ENCODE measurements around the gene ZFHX2. TPM values are rescaled to one million over a fixed set of nuclear protein-coding genes. Genes with fewer than 3 reads are reported as not detected.

The ZFHX2 gene
- total RNA-seq, 2 donors from 2014 or later = 12.8 to 15.4 TPM

DNA sequence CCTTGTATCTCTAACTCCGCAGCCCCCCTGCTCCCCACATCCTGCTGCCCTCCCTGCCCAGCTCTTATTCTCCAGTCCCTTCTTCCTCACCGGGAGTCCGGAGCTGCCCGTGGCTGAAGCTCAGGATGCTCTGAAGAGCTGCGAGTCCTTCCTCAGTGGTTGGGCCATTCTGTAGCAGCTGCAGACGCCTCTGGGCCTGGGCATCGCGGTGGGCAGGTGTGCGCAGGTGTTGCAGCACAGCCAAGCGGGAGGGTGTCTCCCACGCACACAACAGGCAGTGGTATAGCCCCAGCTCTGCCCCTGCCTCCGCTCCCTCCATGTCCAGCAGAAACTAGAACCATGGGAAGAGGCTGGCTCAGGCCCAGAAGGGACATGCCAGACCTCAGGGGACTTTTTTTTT, 20.2 kb downstream of the ZFHX2 start:
- H3K27ac Mint-ChIP-seq = no peak overlapping the region
- H3K36me3 Mint-ChIP-seq (ENCODE audit: low read depth) = peaks cover 28% of the 10 kb centered on the region
- no peak overlapping the region for H3K4me3 Mint-ChIP-seq
- no peaks in the 10 kb centered on the region for H3K9me3 ChIP-seq (ENCODE audit: control insufficient read depth, low read length)
- no peaks in the 10 kb centered on the region for H3K27me3 ChIP-seq (ENCODE audit: control insufficient read depth, insufficient read depth, low read length, poor library complexity, severe bottlenecking)
- no peaks in the 10 kb centered on the region for H3K4me1 ChIP-seq (ENCODE audit: control insufficient read depth, insufficient read depth, low read length)
- peaks cover 5% of the 10 kb centered on the region for H3K4me1 Mint-ChIP-seq
- H3K27me3 Mint-ChIP-seq (ENCODE audit: insufficient read depth) = no peaks in the 10 kb centered on the region
- TF ChIP-seq, protein P1, sequence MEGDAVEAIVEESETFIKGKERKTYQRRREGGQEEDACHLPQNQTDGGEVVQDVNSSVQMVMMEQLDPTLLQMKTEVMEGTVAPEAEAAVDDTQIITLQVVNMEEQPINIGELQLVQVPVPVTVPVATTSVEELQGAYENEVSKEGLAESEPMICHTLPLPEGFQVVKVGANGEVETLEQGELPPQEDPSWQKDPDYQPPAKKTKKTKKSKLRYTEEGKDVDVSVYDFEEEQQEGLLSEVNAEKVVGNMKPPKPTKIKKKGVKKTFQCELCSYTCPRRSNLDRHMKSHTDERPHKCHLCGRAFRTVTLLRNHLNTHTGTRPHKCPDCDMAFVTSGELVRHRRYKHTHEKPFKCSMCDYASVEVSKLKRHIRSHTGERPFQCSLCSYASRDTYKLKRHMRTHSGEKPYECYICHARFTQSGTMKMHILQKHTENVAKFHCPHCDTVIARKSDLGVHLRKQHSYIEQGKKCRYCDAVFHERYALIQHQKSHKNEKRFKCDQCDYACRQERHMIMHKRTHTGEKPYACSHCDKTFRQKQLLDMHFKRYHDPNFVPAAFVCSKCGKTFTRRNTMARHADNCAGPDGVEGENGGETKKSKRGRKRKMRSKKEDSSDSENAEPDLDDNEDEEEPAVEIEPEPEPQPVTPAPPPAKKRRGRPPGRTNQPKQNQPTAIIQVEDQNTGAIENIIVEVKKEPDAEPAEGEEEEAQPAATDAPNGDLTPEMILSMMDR (conservative IDR thresholded peaks at IDR 0.05) = no peak
- DNase-seq = no peak
- peaks cover 13% of the 10 kb centered on the region for H3K36me3 ChIP-seq (ENCODE audit: control insufficient read depth, insufficient read depth, low read length)
- no peak overlapping the region for H3K9ac ChIP-seq (ENCODE audit: extremely low read depth, low read length, poor library complexity, severe bottlenecking)
- H3K9me3 Mint-ChIP-seq = no peaks in the 10 kb centered on the region
- H3K4me3 ChIP-seq (ENCODE audit: low read length) = no peak overlapping the region
- no peak overlapping the region for H3K27ac ChIP-seq (ENCODE audit: low read depth, low read length)
- 95 to 99% methylated on average over 11 to 12 of the region's 12 CpGs for WGBS, 2 experiments (ENCODE audit: insufficient coverage in 1 of 2, insufficient read length in 1 of 2)

DNA sequence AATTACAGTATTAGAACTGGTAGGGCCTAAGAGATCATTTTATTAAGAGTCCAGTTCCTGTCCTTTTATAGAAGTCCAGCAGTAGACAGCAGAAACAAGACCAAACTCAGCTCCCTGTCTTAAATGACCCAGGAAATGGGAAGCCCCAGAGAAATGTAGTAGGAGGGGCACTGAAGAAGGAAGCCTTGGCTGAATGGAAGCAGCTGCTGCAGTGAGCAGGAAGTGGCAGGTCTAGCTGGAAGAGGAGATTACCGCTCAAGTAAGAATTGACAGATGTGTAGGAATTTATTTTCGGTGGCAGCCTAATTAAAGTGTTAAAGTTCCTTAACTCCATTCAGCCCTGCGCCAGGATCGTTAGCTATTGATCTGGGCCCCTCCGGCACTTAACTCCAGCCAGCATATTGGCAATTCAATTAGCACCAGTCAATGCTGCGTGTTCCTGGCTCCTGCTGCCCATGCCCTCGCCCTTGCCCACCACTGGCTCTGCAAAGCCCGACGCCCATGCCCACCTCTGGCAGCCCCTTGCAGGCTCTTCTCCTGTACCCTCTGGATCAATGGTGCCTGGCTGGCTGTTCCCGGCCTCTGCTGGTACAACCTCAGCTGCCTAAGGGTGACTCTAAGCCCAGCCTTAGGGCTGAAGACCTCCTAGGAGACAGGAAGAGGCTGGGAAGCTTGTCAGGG, 21.1 kb downstream of the ZFHX2 start:
- peaks cover 5% of the 10 kb centered on the region for H3K4me1 Mint-ChIP-seq
- no peaks in the 10 kb centered on the region for H3K9me3 ChIP-seq (ENCODE audit: control insufficient read depth, low read length)
- H3K9ac ChIP-seq (ENCODE audit: extremely low read depth, low read length, poor library complexity, severe bottlenecking) = no peak overlapping the region
- no peak overlapping the region for H3K4me3 ChIP-seq (ENCODE audit: low read length)
- peaks cover 36% of the 10 kb centered on the region for H3K36me3 Mint-ChIP-seq (ENCODE audit: low read depth)
- peak overlapping the region; percentile 4 for H3K27ac Mint-ChIP-seq
- no peaks in the 10 kb centered on the region for H3K27me3 ChIP-seq (ENCODE audit: control insufficient read depth, insufficient read depth, low read length, poor library complexity, severe bottlenecking)
- H3K27me3 Mint-ChIP-seq (ENCODE audit: insufficient read depth) = no peaks in the 10 kb centered on the region
- DNase-seq = no peak
- no peak overlapping the region for H3K27ac ChIP-seq (ENCODE audit: low read depth, low read length)
- H3K4me3 Mint-ChIP-seq = no peak overlapping the region
- H3K4me1 ChIP-seq (ENCODE audit: control insufficient read depth, insufficient read depth, low read length) = no peaks in the 10 kb centered on the region
- peaks cover 13% of the 10 kb centered on the region for H3K36me3 ChIP-seq (ENCODE audit: control insufficient read depth, insufficient read depth, low read length)
- H3K9me3 Mint-ChIP-seq = no peaks in the 10 kb centered on the region
- TF ChIP-seq, protein P1 (conservative IDR thresholded peaks at IDR 0.05) = no peak
- 93 to 95% methylated on average over 8 to 10 of the region's 10 CpGs for WGBS, 2 experiments (ENCODE audit: insufficient coverage in 1 of 2, insufficient read length in 1 of 2)

DNA sequence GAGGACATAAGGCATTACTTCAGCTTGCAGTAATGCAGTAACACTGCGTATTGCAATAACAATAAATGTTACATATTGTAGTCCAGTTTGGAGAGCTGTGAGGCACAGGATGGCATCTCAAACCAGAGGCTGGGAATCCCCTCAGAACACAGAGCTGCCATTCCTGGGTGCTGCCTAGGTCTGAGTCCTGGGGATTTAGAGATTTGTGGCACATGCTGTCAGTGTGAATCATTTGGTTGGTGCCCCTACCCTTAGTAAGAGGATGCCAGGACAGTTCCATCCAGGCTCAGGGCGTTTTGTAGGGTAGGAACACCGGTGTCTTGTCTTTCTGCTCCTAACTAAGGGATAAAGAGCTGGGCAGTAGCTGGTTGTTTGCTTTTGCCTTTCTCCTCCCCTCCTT, 22.5 kb downstream of the ZFHX2 start:
- Mint-ChIP-seq H3K4me1 (peaks cover 5% of the 10 kb centered on the region), H3K27me3 (ENCODE audit: insufficient read depth) (no peaks in the 10 kb centered on the region), H3K4me3 (no peak overlapping the region), H3K27ac (no peak overlapping the region), H3K9me3 (no peaks in the 10 kb centered on the region), H3K36me3 (ENCODE audit: low read depth) (peaks cover 36% of the 10 kb centered on the region)
- H3K27me3 ChIP-seq (ENCODE audit: control insufficient read depth, insufficient read depth, low read length, poor library complexity, severe bottlenecking) = no peaks in the 10 kb centered on the region
- TF ChIP-seq, protein P1 (conservative IDR thresholded peaks at IDR 0.05) = no peak
- no peak for DNase-seq
- no peaks in the 10 kb centered on the region for H3K9me3 ChIP-seq (ENCODE audit: control insufficient read depth, low read length)
- H3K27ac ChIP-seq (ENCODE audit: low read depth, low read length) = no peak overlapping the region
- no peaks in the 10 kb centered on the region for H3K4me1 ChIP-seq (ENCODE audit: control insufficient read depth, insufficient read depth, low read length)
- WGBS, 2 experiments (ENCODE audit: insufficient coverage in 1 of 2, insufficient read length in 1 of 2) = 85 to 97% methylated on average over 3 of the region's 3 CpGs
- no peak overlapping the region for H3K4me3 ChIP-seq (ENCODE audit: low read length)
- H3K9ac ChIP-seq (ENCODE audit: extremely low read depth, low read length, poor library complexity, severe bottlenecking) = no peak overlapping the region
- peaks cover 13% of the 10 kb centered on the region for H3K36me3 ChIP-seq (ENCODE audit: control insufficient read depth, insufficient read depth, low read length)
